OCI-LY3 (cell line): ENCODE measurements around the gene CSTPP1.

Experiments used
- EZH2phosphoT487 ChIP-seq: fragments of 200-600 bp; shearing (Covaris generic); IDR thresholded peaks from 2 replicates; pipeline ENCODE4 v1.6.1; 2018; ENCODE audit warnings: antibody characterized with exemption, mixed run types, low read depth
- TF ChIP-seq, protein P1 (sequence below): fragments of 200-600, 300-600 bp; sonication (generic); IDR thresholded peaks from 2 replicates; pipeline ENCODE4 v1.5.1; 2014; ENCODE audit warnings: antibody characterized with exemption, low read length, low read depth

- TF ChIP-seq, protein P1, sequence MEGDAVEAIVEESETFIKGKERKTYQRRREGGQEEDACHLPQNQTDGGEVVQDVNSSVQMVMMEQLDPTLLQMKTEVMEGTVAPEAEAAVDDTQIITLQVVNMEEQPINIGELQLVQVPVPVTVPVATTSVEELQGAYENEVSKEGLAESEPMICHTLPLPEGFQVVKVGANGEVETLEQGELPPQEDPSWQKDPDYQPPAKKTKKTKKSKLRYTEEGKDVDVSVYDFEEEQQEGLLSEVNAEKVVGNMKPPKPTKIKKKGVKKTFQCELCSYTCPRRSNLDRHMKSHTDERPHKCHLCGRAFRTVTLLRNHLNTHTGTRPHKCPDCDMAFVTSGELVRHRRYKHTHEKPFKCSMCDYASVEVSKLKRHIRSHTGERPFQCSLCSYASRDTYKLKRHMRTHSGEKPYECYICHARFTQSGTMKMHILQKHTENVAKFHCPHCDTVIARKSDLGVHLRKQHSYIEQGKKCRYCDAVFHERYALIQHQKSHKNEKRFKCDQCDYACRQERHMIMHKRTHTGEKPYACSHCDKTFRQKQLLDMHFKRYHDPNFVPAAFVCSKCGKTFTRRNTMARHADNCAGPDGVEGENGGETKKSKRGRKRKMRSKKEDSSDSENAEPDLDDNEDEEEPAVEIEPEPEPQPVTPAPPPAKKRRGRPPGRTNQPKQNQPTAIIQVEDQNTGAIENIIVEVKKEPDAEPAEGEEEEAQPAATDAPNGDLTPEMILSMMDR, result no peak
- no peak for TF ChIP-seq EZH2phosphoT487
Observed at GRCh38 chr11:47002390-47002789, 65.8 kb downstream of the CSTPP1 start.
